Transverse colon (tissue), 4 donors: ENCODE results near the gene ANGPTL2.

Source experiments
- CTCF ChIP-seq, 5 experiments: fragments of 200-600 bp in 3 of 5; fragments of 450-650 bp in 2 of 5; sonication (generic) in 3 of 5; IDR thresholded peaks; 1 replicate in 2 of 5; 2 replicates in 3 of 5; pipeline ENCODE4 v1.5.1; 2016 to 2017; ENCODE audit warnings: antibody characterized with exemption in 5 of 5, inconsistent platforms in 3 of 5, mild to moderate bottlenecking in 2 of 5, moderate library complexity in 1 of 5
- EP300 ChIP-seq: sonication (generic); formaldehyde crosslinking; IDR thresholded peaks from one replicate; pipeline ENCODE4 v1.6.1; 2017; ENCODE audit warnings: antibody characterized with exemption, low read depth
- POLR2A ChIP-seq: fragments of 450-650 bp; IDR thresholded peaks from one replicate; pipeline ENCODE4 v1.6.1; 2016; ENCODE audit warnings: antibody characterized with exemption, mild to moderate bottlenecking, moderate library complexity
- POLR2AphosphoS5 ChIP-seq, 3 donors: sonication (generic); formaldehyde crosslinking; IDR thresholded peaks; one replicate each; pipeline ENCODE4 v1.6.1; 2016; ENCODE audit warnings: antibody characterized with exemption in 3 of 3

GRCh38 chr9:127050591-127051001, 71.8 kb downstream of the ANGPTL2 start:
- no peak for TF ChIP-seq EP300
- TF ChIP-seq POLR2A = no peak
- no peak for TF ChIP-seq CTCF (IDR thresholded peaks at IDR 0.05)
- TF ChIP-seq POLR2AphosphoS5 (IDR thresholded peaks at IDR 0.05) = no peak
